K562 (cell line): ENCODE results near the gene HOXA11. TPM values are rescaled to one million over a fixed set of nuclear protein-coding genes. Genes with fewer than 3 reads are reported as not detected.

ENCODE experiments used
- ATAC-seq: fragments of 200-7000 bp; cut with Tn5 transposase; 3 replicates; pipeline ENCODE4 v1.9.1; 2020; ENCODE audit warnings: moderate library complexity
- BruUV-seq: library from RNA; stranded (reverse); fragments of 400-500 nt; replicated peaks from 2 replicates; lab custom pipeline; 2021; lab: Mats Ljungman, UMichigan
- CTCF ChIA-PET: fragments of 300-600 bp; formaldehyde crosslinking; extraction: SDS; loops from one replicate; lab custom pipeline; 2021; ENCODE audit warnings: low intra/inter-chr PET ratio; lab: Yijun Ruan, JAX
- POLR2A ChIA-PET: fragments of 300-600, 350-650 bp; sonication (Branson Sonifier 250); formaldehyde crosslinking; extraction: SDS; loops from one replicate; lab custom pipeline; 2021; ENCODE audit warnings: antibody characterized with exemption, inconsistent platforms; lab: Yijun Ruan, JAX
- DNase-seq, 4 experiments: peaks; one replicate each; pipeline versions ENCODE4 v3.0.0 to v3.0.0-alpha.2; 2011 to 2018; ENCODE audit warnings: low spot score in 3 of 4, mixed read lengths in 3 of 4; ENCODE audit errors: extremely low read depth in 1 of 4
- FAIRE-seq: peaks from 2 replicates; lab custom pipeline; 2011; peaks lifted over from hg19 to GRCh38; lab: Jason Lieb, UNC
- H2AFZ ChIP-seq: 2 replicates; pipeline ENCODE4 v1.6.0; 2011; ENCODE audit warnings: low read depth, low read length, control low read depth, inconsistent platforms
- H3K27ac ChIP-seq: fragments of 200-600 bp; 3 replicates; pipeline ENCODE4 v1.8.0; 2011; ENCODE audit warnings: low read depth, mild to moderate bottlenecking, control low read depth, inconsistent platforms, low read length, moderate library complexity, mixed read lengths; ENCODE audit errors: extremely low read depth
- H3K27me3 ChIP-seq, 2 experiments: fragments of 300-600 bp in 1 of 2; 2 replicates in 1 of 2; 3 replicates in 1 of 2; pipeline versions ENCODE4 v1.6.0 to v1.8.0; 2011; ENCODE audit warnings: inconsistent platforms in 2 of 2, low read length in 2 of 2, mild to moderate bottlenecking in 1 of 2, mixed read lengths in 1 of 2, moderate library complexity in 1 of 2; ENCODE audit not compliant: control insufficient read depth in 2 of 2, insufficient read depth in 2 of 2
- H3K36me3 ChIP-seq: fragments of 300-600 bp; 3 replicates; pipeline ENCODE4 v1.8.0; 2011; ENCODE audit warnings: mild to moderate bottlenecking, low read length, inconsistent platforms; ENCODE audit not compliant: control insufficient read depth, insufficient read depth
- H3K4me1 ChIP-seq, 2 experiments: fragments of 200-600 bp in 1 of 2; replicated peaks in 1 of 2; 2 replicates in 1 of 2; 3 replicates in 1 of 2; pipeline versions ENCODE4 v1.5.1 to v1.8.0; 2011; ENCODE audit warnings: inconsistent platforms in 2 of 2, low read length in 2 of 2, mild to moderate bottlenecking in 1 of 2, mixed read lengths in 1 of 2, moderate library complexity in 1 of 2; ENCODE audit not compliant: control insufficient read depth in 2 of 2, insufficient read depth in 2 of 2
- H3K4me2 ChIP-seq: 2 replicates; pipeline ENCODE4 v1.6.1; 2011; ENCODE audit warnings: low read length, control low read depth, inconsistent platforms, mixed read lengths; ENCODE audit not compliant: insufficient read depth
- H3K4me3 ChIP-seq: fragments of 200-600 bp; sonication (generic), shearing (Covaris generic); 2 replicates; pipeline ENCODE4 v1.5.1; 2016; ENCODE audit warnings: control low read depth, inconsistent platforms
- H3K79me2 ChIP-seq: fragments of 200-600 bp; 3 replicates; pipeline ENCODE4 v1.8.0; 2011; ENCODE audit warnings: low read length, inconsistent platforms; ENCODE audit not compliant: control insufficient read depth, insufficient read depth
- H3K9ac ChIP-seq, 2 experiments: 2 replicates each; pipeline versions ENCODE4 v1.6.0 to v1.6.1; 2011; ENCODE audit warnings: low read depth in 2 of 2, low read length in 2 of 2, control low read depth in 1 of 2, inconsistent platforms in 1 of 2, mild to moderate bottlenecking in 1 of 2, mixed read lengths in 1 of 2; ENCODE audit not compliant: insufficient read depth in 1 of 2
- H3K9me1 ChIP-seq: one replicate; pipeline ENCODE4 v1.6.0; 2011; ENCODE audit warnings: inconsistent platforms, mild to moderate bottlenecking, low read length, moderate library complexity; ENCODE audit not compliant: control insufficient read depth, insufficient read depth
- H3K9me3 ChIP-seq: replicated peaks from 2 replicates; pipeline ENCODE4 v1.5.1; 2011; ENCODE audit warnings: low read depth, low read length, inconsistent platforms; ENCODE audit not compliant: control insufficient read depth, insufficient read depth
- H4K20me1 ChIP-seq: replicated peaks from 2 replicates; pipeline ENCODE4 v1.6.1; 2011; ENCODE audit warnings: low read length, inconsistent platforms, mixed read lengths; ENCODE audit not compliant: control insufficient read depth, insufficient read depth
- MXI1 ChIP-seq: IDR thresholded peaks from 2 replicates; pipeline ENCODE4 v1.6.1; 2011; ENCODE audit warnings: low read depth, mild to moderate bottlenecking, improper control_type of control experiment, low read length
- PHB ChIP-seq: fragments of 250-450 bp; sonication (Bioruptor Pico); IDR thresholded peaks from 2 replicates; pipeline ENCODE4 v1.5.0; 2021
- RBFOX2 ChIP-seq: fragments of 200-400 bp; formaldehyde crosslinking; IDR thresholded peaks from 2 replicates; pipeline ENCODE4 v1.6.1; 2017; ENCODE audit warnings: low read depth, mild to moderate bottlenecking, low read length, moderate library complexity
- SAFB2 ChIP-seq: fragments of 200-400 bp; formaldehyde crosslinking; IDR thresholded peaks from 2 replicates; pipeline ENCODE4 v1.6.1; 2018; ENCODE audit warnings: borderline replicate concordance, low read length, low read depth, moderate library complexity; ENCODE audit not compliant: severe bottlenecking
- TAF7 ChIP-seq: fragments of 450-650 bp; IDR thresholded peaks from 2 replicates; pipeline ENCODE4 v1.6.1; 2016; ENCODE audit warnings: missing genetic modification characterization, missing compliant biosample characterization
- WGBS: fragments of 100-300 bp; shearing (Covaris generic); methylation state at CpG from one replicate; pipeline ENCODE4 v1.1.6; 2016; ENCODE audit warnings: low coverage, mixed read lengths; ENCODE audit not compliant: insufficient coverage; ENCODE audit errors: missing lambda C conversion rate; 5-methylcytosine and 5-hydroxymethylcytosine counted together
- in situ Hi-C: fragments of 300-500 bp; cut with MboI; formaldehyde crosslinking; loops from 4 replicates; pipeline ENCODE4 v1.15.0; 2018; ENCODE audit warnings: inconsistent platforms, mixed read lengths
- intact Hi-C: fragments of 100-400 bp; cut with micrococcal nuclease; formaldehyde crosslinking; loops from 2 replicates; pipeline ENCODE4 v1.14.2; 2022
- polyA plus RNA-seq, 8 experiments: library from polyadenylated mRNA; depleted of rRNA in 4 of 8; stranded (reverse) in 5 of 8; unstranded in 3 of 8; fragments of >200 nt; fragmentation: Nextera tagmentation in 2 of 8; fragmentation: Illumina TruSeq in 1 of 8; extraction: Ambion mirVana in 2 of 8; extraction: Trizol in 1 of 8; gene quantifications; 2 replicates each; pipeline versions ENCODE4 v1.2.1 to v1.2.3, GENCODE V29; 2011 to 2014; ENCODE audit warnings: inconsistent platforms in 1 of 8, missing spikeins in 1 of 8
- total RNA-seq, 7 experiments: library from RNA; depleted of rRNA in 6 of 7; stranded (reverse); fragments of >200 nt in 6 of 7; fragmentation: Illumina TruSeq in 2 of 7; extraction: Trizol in 2 of 7; gene quantifications; 2 replicates each; pipeline versions ENCODE4 v1.2.1 to v1.2.3, GENCODE V29; 2011 to 2021; ENCODE audit warnings: low replicate concordance in 1 of 7
- TF ChIP-seq, protein P1 (sequence below), 2 experiments: fragments of 450-650 bp; IDR thresholded peaks; 2 replicates each; pipeline ENCODE4 v1.6.1; 2018; ENCODE audit warnings: mild to moderate bottlenecking in 2 of 2, low read depth in 1 of 2; ENCODE audit not compliant: partially characterized antibody in 2 of 2
- TF ChIP-seq, protein P2 (sequence below): fragments of 250-450 bp; sonication (Bioruptor Pico); IDR thresholded peaks from 2 replicates; pipeline ENCODE4 v1.4.0; 2020; ENCODE audit warnings: mild to moderate bottlenecking, moderate library complexity
- TF ChIP-seq, protein P3 (sequence below): fragments of 450-650 bp; IDR thresholded peaks from 2 replicates; pipeline ENCODE4 v1.6.1; 2017; ENCODE audit warnings: mild to moderate bottlenecking, moderate library complexity

Gene HOXA11
- total and polyA plus RNA-seq, 9 of the 15 experiments (the other 6 are each of a cell fraction or from before 2014, with no cell fraction given) = not detected

DNA sequence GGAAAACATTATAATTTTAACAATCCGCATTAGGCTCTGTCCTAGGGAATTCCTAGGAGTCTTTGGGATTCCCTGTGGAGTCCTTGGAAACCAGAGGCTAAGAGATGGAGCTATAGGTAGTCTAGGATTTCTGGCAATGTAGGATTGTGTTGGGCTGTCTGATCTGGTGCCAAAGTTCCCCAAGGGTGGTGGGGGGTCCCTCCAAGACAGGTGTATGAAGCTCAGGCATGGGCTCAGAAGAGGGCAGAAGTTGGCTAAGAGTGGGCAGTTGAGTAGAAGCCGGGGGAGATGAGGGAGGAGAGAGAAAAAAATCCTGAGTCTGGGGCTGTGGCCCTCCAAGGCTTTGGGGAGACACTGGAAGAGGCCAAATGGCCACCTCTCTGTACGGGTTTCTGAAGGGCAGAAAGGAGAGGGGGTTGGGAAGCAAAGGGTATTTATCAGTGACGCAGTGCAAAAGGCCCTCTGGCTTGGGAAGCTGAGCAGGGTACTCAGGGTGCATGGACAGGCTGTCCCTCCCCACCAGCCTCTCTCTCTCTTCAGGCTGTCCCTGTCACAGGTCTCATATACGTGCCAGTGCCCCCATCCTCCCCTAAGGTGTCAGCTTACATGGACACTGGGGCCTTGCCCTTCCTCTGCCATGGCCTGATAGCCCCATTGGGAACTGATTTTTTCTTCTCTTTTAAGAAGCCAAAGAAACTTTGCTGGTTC, 38.4 kb downstream of the HOXA11 start:
- CTCF ChIA-PET = no interaction called here
- in situ Hi-C loops = loop anchor here (10.0 kb wide), 1 partner anchor 292 kb away; no protein-coding TSS in a partner anchor
- FAIRE-seq = no peak

More for the DNA sequence above, 38.4 kb downstream of the HOXA11 start:
- H3K27me3 ChIP-seq = peaks cover 35 to 89% of the 10 kb centered on the region in 2 experiments
- no peak overlapping the region for H3K4me3 ChIP-seq
- H4K20me1 ChIP-seq = no peaks in the 10 kb centered on the region
- peaks cover 0 to 26% of the 10 kb centered on the region in 2 experiments; a peak in 2 of 5 replicates for H3K4me1 ChIP-seq
- H3K9me3 ChIP-seq = no peaks in the 10 kb centered on the region
- TF ChIP-seq SAFB2 = no peak
- no peak for TF ChIP-seq RBFOX2
- TF ChIP-seq, protein P1, sequence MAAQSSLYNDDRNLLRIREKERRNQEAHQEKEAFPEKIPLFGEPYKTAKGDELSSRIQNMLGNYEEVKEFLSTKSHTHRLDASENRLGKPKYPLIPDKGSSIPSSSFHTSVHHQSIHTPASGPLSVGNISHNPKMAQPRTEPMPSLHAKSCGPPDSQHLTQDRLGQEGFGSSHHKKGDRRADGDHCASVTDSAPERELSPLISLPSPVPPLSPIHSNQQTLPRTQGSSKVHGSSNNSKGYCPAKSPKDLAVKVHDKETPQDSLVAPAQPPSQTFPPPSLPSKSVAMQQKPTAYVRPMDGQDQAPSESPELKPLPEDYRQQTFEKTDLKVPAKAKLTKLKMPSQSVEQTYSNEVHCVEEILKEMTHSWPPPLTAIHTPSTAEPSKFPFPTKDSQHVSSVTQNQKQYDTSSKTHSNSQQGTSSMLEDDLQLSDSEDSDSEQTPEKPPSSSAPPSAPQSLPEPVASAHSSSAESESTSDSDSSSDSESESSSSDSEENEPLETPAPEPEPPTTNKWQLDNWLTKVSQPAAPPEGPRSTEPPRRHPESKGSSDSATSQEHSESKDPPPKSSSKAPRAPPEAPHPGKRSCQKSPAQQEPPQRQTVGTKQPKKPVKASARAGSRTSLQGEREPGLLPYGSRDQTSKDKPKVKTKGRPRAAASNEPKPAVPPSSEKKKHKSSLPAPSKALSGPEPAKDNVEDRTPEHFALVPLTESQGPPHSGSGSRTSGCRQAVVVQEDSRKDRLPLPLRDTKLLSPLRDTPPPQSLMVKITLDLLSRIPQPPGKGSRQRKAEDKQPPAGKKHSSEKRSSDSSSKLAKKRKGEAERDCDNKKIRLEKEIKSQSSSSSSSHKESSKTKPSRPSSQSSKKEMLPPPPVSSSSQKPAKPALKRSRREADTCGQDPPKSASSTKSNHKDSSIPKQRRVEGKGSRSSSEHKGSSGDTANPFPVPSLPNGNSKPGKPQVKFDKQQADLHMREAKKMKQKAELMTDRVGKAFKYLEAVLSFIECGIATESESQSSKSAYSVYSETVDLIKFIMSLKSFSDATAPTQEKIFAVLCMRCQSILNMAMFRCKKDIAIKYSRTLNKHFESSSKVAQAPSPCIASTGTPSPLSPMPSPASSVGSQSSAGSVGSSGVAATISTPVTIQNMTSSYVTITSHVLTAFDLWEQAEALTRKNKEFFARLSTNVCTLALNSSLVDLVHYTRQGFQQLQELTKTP (IDR thresholded peaks at IDR 0.05; ENCODE audit: low read depth in 1 of 2, partially characterized antibody in 2 of 2) = no peak
- no peak for TF ChIP-seq MXI1
- no peak for TF ChIP-seq PHB (CRISPR knock-in tag)
- TF ChIP-seq, protein P2, sequence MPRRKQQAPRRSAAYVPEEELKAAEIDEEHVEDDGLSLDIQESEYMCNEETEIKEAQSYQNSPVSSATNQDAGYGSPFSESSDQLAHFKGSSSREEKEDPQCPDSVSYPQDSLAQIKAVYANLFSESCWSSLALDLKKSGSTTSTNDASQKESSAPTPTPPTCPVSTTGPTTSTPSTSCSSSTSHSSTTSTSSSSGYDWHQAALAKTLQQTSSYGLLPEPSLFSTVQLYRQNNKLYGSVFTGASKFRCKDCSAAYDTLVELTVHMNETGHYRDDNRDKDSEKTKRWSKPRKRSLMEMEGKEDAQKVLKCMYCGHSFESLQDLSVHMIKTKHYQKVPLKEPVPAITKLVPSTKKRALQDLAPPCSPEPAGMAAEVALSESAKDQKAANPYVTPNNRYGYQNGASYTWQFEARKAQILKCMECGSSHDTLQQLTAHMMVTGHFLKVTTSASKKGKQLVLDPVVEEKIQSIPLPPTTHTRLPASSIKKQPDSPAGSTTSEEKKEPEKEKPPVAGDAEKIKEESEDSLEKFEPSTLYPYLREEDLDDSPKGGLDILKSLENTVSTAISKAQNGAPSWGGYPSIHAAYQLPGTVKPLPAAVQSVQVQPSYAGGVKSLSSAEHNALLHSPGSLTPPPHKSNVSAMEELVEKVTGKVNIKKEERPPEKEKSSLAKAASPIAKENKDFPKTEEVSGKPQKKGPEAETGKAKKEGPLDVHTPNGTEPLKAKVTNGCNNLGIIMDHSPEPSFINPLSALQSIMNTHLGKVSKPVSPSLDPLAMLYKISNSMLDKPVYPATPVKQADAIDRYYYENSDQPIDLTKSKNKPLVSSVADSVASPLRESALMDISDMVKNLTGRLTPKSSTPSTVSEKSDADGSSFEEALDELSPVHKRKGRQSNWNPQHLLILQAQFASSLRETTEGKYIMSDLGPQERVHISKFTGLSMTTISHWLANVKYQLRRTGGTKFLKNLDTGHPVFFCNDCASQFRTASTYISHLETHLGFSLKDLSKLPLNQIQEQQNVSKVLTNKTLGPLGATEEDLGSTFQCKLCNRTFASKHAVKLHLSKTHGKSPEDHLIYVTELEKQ (CRISPR knock-in tag) = no peak
- TF ChIP-seq TAF7 (tag) = no peak
- TF ChIP-seq, protein P3, sequence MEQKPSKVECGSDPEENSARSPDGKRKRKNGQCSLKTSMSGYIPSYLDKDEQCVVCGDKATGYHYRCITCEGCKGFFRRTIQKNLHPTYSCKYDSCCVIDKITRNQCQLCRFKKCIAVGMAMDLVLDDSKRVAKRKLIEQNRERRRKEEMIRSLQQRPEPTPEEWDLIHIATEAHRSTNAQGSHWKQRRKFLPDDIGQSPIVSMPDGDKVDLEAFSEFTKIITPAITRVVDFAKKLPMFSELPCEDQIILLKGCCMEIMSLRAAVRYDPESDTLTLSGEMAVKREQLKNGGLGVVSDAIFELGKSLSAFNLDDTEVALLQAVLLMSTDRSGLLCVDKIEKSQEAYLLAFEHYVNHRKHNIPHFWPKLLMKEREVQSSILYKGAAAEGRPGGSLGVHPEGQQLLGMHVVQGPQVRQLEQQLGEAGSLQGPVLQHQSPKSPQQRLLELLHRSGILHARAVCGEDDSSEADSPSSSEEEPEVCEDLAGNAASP = no peak
- intact Hi-C loops = no loop called here
- no TSS peak for BruUV-seq
- H3K9me1 ChIP-seq = no peaks in the 10 kb centered on the region
- no peaks in the 10 kb centered on the region for H3K79me2 ChIP-seq
- no peak overlapping the region for H3K4me2 ChIP-seq
- no peak overlapping the region for H3K9ac ChIP-seq
- no peak overlapping the region for H3K27ac ChIP-seq
- H2AFZ ChIP-seq = no peak overlapping the region
- DNase-seq (no peak), ATAC-seq (no peak)
- POLR2A ChIA-PET = no interaction called here
- 0% methylated on average over 5 of the region's 5 CpGs for WGBS
- no peaks in the 10 kb centered on the region for H3K36me3 ChIP-seq
